HepG2 (cell line): ENCODE results near the gene MALT1. TPM values are rescaled to one million over a fixed set of nuclear protein-coding genes. Genes with fewer than 3 reads are reported as not detected.

Source experiments
- ATAC-seq: fragments of 200-7000 bp; cut with Tn5 transposase; 3 replicates; pipeline ENCODE4 v1.9.1; 2020; ENCODE audit warnings: mild to moderate bottlenecking, moderate library complexity
- BruUV-seq: library from RNA; stranded (reverse); fragments of 400-500 nt; replicated peaks from 2 replicates; lab custom pipeline; 2021; lab: Mats Ljungman, UMichigan
- CTCF ChIA-PET: fragments of 300-600 bp; formaldehyde crosslinking; extraction: SDS; loops from one replicate; lab custom pipeline; 2021; ENCODE audit warnings: low total read pairs, inconsistent platforms, low intra/inter-chr PET ratio; lab: Yijun Ruan, JAX
- POLR2A ChIA-PET: fragments of 350-600 bp; sonication (Branson Sonifier 250); formaldehyde crosslinking; loops from one replicate; lab custom pipeline; 2020; ENCODE audit warnings: antibody characterized with exemption, inconsistent platforms; lab: Yijun Ruan, JAX
- DNase-seq: peaks from one replicate; pipeline ENCODE4 v3.0.0-alpha.2; 2015; ENCODE audit warnings: low spot score
- FAIRE-seq: peaks from 3 replicates; lab custom pipeline; 2011; peaks lifted over from hg19 to GRCh38; lab: Jason Lieb, UNC
- H2AFZ ChIP-seq: one replicate; pipeline ENCODE4 v1.6.1; 2011; ENCODE audit warnings: low read length, inconsistent platforms
- H3K27ac ChIP-seq: fragments of 300-600 bp; 3 replicates; pipeline ENCODE4 v1.8.0; 2011; ENCODE audit warnings: mixed run types, mild to moderate bottlenecking, mixed read lengths, low read length, inconsistent platforms; ENCODE audit not compliant: insufficient read depth; ENCODE audit errors: extremely low read length
- H3K27me3 ChIP-seq, 2 experiments: fragments of 200-600 bp in 1 of 2; 2 replicates in 1 of 2; 3 replicates in 1 of 2; pipeline versions ENCODE4 v1.6.0 to v1.8.0; 2011; ENCODE audit warnings: low read length in 2 of 2, mild to moderate bottlenecking in 2 of 2, moderate library complexity in 2 of 2, inconsistent platforms in 1 of 2; ENCODE audit not compliant: insufficient read depth in 2 of 2, control insufficient read depth in 1 of 2
- H3K36me3 ChIP-seq, 2 experiments: fragments of 200-600 bp in 1 of 2; replicated peaks in 1 of 2; 2 replicates in 1 of 2; 3 replicates in 1 of 2; pipeline versions ENCODE4 v1.5.1 to v1.8.0; 2011; ENCODE audit warnings: low read length in 2 of 2, inconsistent platforms in 1 of 2; ENCODE audit not compliant: insufficient read depth in 2 of 2, control insufficient read depth in 1 of 2
- H3K4me1 ChIP-seq: 2 replicates; pipeline ENCODE4 v1.5.1; 2012; ENCODE audit warnings: low read length, inconsistent platforms; ENCODE audit not compliant: insufficient read depth
- H3K4me2 ChIP-seq: 2 replicates; pipeline ENCODE4 v1.6.0; 2011; ENCODE audit warnings: low read depth, low read length, inconsistent platforms
- H3K4me3 ChIP-seq, 3 experiments: fragments of 200-600 bp in 1 of 3; sonication (generic), shearing (Covaris generic) in 1 of 3; replicated peaks in 1 of 3; 2 replicates each; pipeline ENCODE4 v1.5.1; 2011 to 2016; ENCODE audit warnings: low read length in 3 of 3, inconsistent platforms in 2 of 3, low read depth in 2 of 3, mild to moderate bottlenecking in 2 of 3, control low read depth in 1 of 3, mixed read lengths in 1 of 3; ENCODE audit not compliant: insufficient read depth in 1 of 3
- H3K79me2 ChIP-seq: one replicate; pipeline ENCODE4 v1.6.1; 2011; ENCODE audit warnings: low read length, inconsistent platforms; ENCODE audit not compliant: insufficient read depth
- H3K9ac ChIP-seq: 2 replicates; pipeline ENCODE4 v1.6.0; 2011; ENCODE audit warnings: mild to moderate bottlenecking, low read depth, low read length, inconsistent platforms; ENCODE audit not compliant: insufficient read depth
- H3K9me3 ChIP-seq: 2 replicates; pipeline ENCODE4 v1.5.1; 2012; ENCODE audit warnings: mild to moderate bottlenecking, low read length
- H4K20me1 ChIP-seq: 2 replicates; pipeline ENCODE4 v1.6.0; 2011; ENCODE audit warnings: inconsistent platforms, mild to moderate bottlenecking, low read length, moderate library complexity; ENCODE audit not compliant: insufficient read depth
- AGO2 ChIP-seq: fragments of 200-400 bp; formaldehyde crosslinking; optimal IDR thresholded peaks from 2 replicates; pipeline ENCODE3; 2017; ENCODE audit warnings: mild to moderate bottlenecking, low read depth, low read length, moderate library complexity
- MTA3 ChIP-seq: sonication (generic); formaldehyde crosslinking; IDR thresholded peaks from 2 replicates; pipeline ENCODE4 v1.4.0; 2020; ENCODE audit warnings: missing genetic modification reagents
- NFAT5 ChIP-seq: sonication (generic); formaldehyde crosslinking; IDR thresholded peaks from 2 replicates; pipeline ENCODE4 v1.4.0; 2020; ENCODE audit warnings: missing genetic modification reagents
- PAF1 ChIP-seq: IDR thresholded peaks from 2 replicates; pipeline ENCODE4 v1.6.1; 2016; ENCODE audit warnings: missing genetic modification reagents, missing compliant biosample characterization
- POLR2A ChIP-seq, 2 experiments: IDR thresholded peaks; 2 replicates each; pipeline ENCODE4 v1.6.1; 2011; ENCODE audit warnings: low read depth in 2 of 2, low read length in 2 of 2, mild to moderate bottlenecking in 1 of 2, moderate library complexity in 1 of 2; ENCODE audit not compliant: insufficient read depth in 1 of 2
- TBX3 ChIP-seq: fragments of 450-650 bp; IDR thresholded peaks from 2 replicates; pipeline ENCODE4 v1.6.1; 2017; ENCODE audit warnings: antibody characterized with exemption, mild to moderate bottlenecking, inconsistent platforms, borderline replicate concordance
- ZFP36L2 ChIP-seq: sonication (generic); formaldehyde crosslinking; IDR thresholded peaks from 2 replicates; pipeline ENCODE4 v1.4.0; 2020; ENCODE audit warnings: missing genetic modification reagents
- ZNF136 ChIP-seq: sonication (generic); formaldehyde crosslinking; IDR thresholded peaks from 2 replicates; pipeline ENCODE4 v1.8.1; 2022; ENCODE audit warnings: low read depth, mild to moderate bottlenecking, moderate library complexity, missing genetic modification reagents
- ZNF547 ChIP-seq: sonication (generic); formaldehyde crosslinking; IDR thresholded peaks from 2 replicates; pipeline ENCODE4 v1.5.1; 2020; ENCODE audit warnings: mild to moderate bottlenecking, missing genetic modification reagents
- ZNF598 ChIP-seq: sonication (generic); formaldehyde crosslinking; IDR thresholded peaks from 2 replicates; pipeline ENCODE4 v1.5.1; 2020; ENCODE audit warnings: mild to moderate bottlenecking, missing genetic modification reagents, borderline replicate concordance
- ZNF687 ChIP-seq: sonication (generic); formaldehyde crosslinking; IDR thresholded peaks from 2 replicates; pipeline ENCODE4 v1.5.1; 2020; ENCODE audit warnings: mild to moderate bottlenecking, missing genetic modification reagents, moderate library complexity
- WGBS: methylation state at CpG from one replicate; pipeline ENCODE4 v1.1.6; 2017; ENCODE audit warnings: low lambda C conversion rate; 5-methylcytosine and 5-hydroxymethylcytosine counted together
- in situ Hi-C: cut with HindIII; loops from 2 replicates; pipeline ENCODE4 v1.10.0; 2017; ENCODE audit warnings: low pct_unique_long_range_greater_than_20kb; ENCODE audit not compliant: extremely low pct_ligation_motif_present
- intact Hi-C: fragments of 100-400 bp; cut with micrococcal nuclease; formaldehyde crosslinking; loops from one replicate; pipeline ENCODE4 v1.10.0; 2022; ENCODE audit not compliant: unreplicated experiment
- polyA plus RNA-seq, 8 experiments: library from polyadenylated mRNA; depleted of rRNA in 3 of 8; stranded (reverse) in 7 of 8; unstranded in 1 of 8; fragments of >200 nt; fragmentation: Illumina TruSeq in 4 of 8; extraction: Trizol in 4 of 8; gene quantifications; 2 replicates each; pipeline versions ENCODE4 v1.2.1 to v1.2.3, GENCODE V29; 2011 to 2016; ENCODE audit warnings: low read depth in 4 of 8, missing spikeins in 1 of 8, mixed read lengths in 1 of 8; ENCODE audit not compliant: insufficient read depth in 1 of 8
- total RNA-seq, 5 experiments: library from RNA; depleted of rRNA; stranded (reverse); fragments of >200 nt; fragmentation: Illumina TruSeq; extraction: Trizol; gene quantifications; 2 replicates each; pipeline ENCODE4 v1.2.3, GENCODE V29; 2016; ENCODE audit warnings: low read depth in 1 of 5

MALT1 gene
- total and polyA plus RNA-seq, 2 of the 13 experiments (the other 11 are each of a cell fraction or from before 2014, with no cell fraction given), result 43.9 to 89.0 TPM

- intact Hi-C loops, result no loop called here
- DNase-seq (no peak), ATAC-seq (peak; percentile 48), FAIRE-seq (no peak)
- POLR2A ChIA-PET, result no interaction called here
- no peak for TF ChIP-seq MTA3 (CRISPR knock-in tag)
- TF ChIP-seq NFAT5 (CRISPR knock-in tag), result no peak
- peak in 1 of 2 experiments; percentile 27; a peak in 2 of 4 replicates for TF ChIP-seq POLR2A (IDR thresholded peaks at IDR 0.05; ENCODE audit: insufficient read depth in 1 of 2, low read depth in 2 of 2, low read length in 2 of 2)
- TF ChIP-seq TBX3, result no peak
- no peak for TF ChIP-seq PAF1 (CRISPR knock-in tag)
- no peak for TF ChIP-seq ZNF547 (CRISPR knock-in tag)
- TF ChIP-seq ZFP36L2 (CRISPR knock-in tag), result no peak
- no peak for TF ChIP-seq ZNF598 (CRISPR knock-in tag)
- peak; percentile 40 for TF ChIP-seq ZNF687 (CRISPR knock-in tag)
- no peak for TF ChIP-seq ZNF136 (CRISPR knock-in tag)
- TF ChIP-seq AGO2, result peak; percentile 77
- CTCF ChIA-PET, result no interaction called here
- H3K4me2 ChIP-seq, result no peak overlapping the region
- H3K27me3 ChIP-seq, result no peaks in the 10 kb centered on the region
- no peak overlapping the region for H2AFZ ChIP-seq
- in situ Hi-C loops, result loop anchor here (25.0 kb wide), 1 partner anchor 842 kb away; no protein-coding TSS in a partner anchor
- WGBS, result 72% methylated on average over 10 of the region's 10 CpGs
- H4K20me1 ChIP-seq, result no peaks in the 10 kb centered on the region
- peaks cover 13% of the 10 kb centered on the region for H3K4me1 ChIP-seq
- H3K79me2 ChIP-seq, result no peaks in the 10 kb centered on the region
- H3K9me3 ChIP-seq, result no peaks in the 10 kb centered on the region
- peaks cover 0 to 7% of the 10 kb centered on the region in 2 experiments; a peak in 1 of 5 replicates for H3K36me3 ChIP-seq
- no peak overlapping the region for H3K27ac ChIP-seq
- no TSS peak for BruUV-seq
- no peak overlapping the region for H3K9ac ChIP-seq
- H3K4me3 ChIP-seq, result no peak overlapping the region
Measured at GRCh38 chr18:58754544-58755068, 83.3 kb downstream of the MALT1 start.
